Activated naive CD8-positive, alpha-beta T cell treated with anti-CD3 and anti-CD28 coated beads for 36 hours (primary cell): ENCODE results near the gene MTPN. TPM values are rescaled to one million over a fixed set of nuclear protein-coding genes. Genes with fewer than 3 reads are reported as not detected.

Experiments
- total RNA-seq, 2 experiments: library from RNA; stranded (reverse); gene quantifications; one replicate each; pipeline ENCODE4 v1.2.3, GENCODE V29; 2021

The MTPN gene
- total RNA-seq, 2 experiments from 2014 or later = 136 to 139 TPM

Other genes starting within 250 kb of the MTPN start
- gene SLC13A4, start 249.2 kb downstream of the MTPN start, total RNA-seq = not detected
- not detected for gene FAM180A, start 228.5 kb downstream of the MTPN start, total RNA-seq